Endothelial cell of umbilical vein (primary cell): ENCODE results near the gene NSDHL.

Experiments used
- EZH2 ChIP-seq: IDR thresholded peaks from 2 replicates; pipeline ENCODE4 v1.6.1; 2012; ENCODE audit warnings: borderline replicate concordance, low read depth, mild to moderate bottlenecking, moderate library complexity, low read length, inconsistent platforms; ENCODE audit not compliant: severe bottlenecking
- FOS ChIP-seq: IDR thresholded peaks from 2 replicates; pipeline ENCODE4 v1.6.1; 2011; ENCODE audit warnings: mild to moderate bottlenecking, low read length, moderate library complexity, borderline replicate concordance; ENCODE audit not compliant: insufficient read depth
- POLR2A ChIP-seq: IDR thresholded peaks from 2 replicates; pipeline ENCODE4 v1.6.1; 2012; ENCODE audit warnings: low read depth, mild to moderate bottlenecking, control low read depth, low read length
- TF ChIP-seq, protein P1 (sequence below), 2 donors: IDR thresholded peaks; 1 replicate in 1 of 2; 2 replicates in 1 of 2; pipeline ENCODE4 v1.5.1; 2011; ENCODE audit warnings: low read length in 2 of 2, mild to moderate bottlenecking in 2 of 2, moderate library complexity in 2 of 2, control low read depth in 1 of 2, inconsistent platforms in 1 of 2, low read depth in 1 of 2; ENCODE audit not compliant: insufficient read depth in 1 of 2; ENCODE audit errors: extremely low read depth in 1 of 2

- TF ChIP-seq EZH2 = no peak
- TF ChIP-seq, protein P1, sequence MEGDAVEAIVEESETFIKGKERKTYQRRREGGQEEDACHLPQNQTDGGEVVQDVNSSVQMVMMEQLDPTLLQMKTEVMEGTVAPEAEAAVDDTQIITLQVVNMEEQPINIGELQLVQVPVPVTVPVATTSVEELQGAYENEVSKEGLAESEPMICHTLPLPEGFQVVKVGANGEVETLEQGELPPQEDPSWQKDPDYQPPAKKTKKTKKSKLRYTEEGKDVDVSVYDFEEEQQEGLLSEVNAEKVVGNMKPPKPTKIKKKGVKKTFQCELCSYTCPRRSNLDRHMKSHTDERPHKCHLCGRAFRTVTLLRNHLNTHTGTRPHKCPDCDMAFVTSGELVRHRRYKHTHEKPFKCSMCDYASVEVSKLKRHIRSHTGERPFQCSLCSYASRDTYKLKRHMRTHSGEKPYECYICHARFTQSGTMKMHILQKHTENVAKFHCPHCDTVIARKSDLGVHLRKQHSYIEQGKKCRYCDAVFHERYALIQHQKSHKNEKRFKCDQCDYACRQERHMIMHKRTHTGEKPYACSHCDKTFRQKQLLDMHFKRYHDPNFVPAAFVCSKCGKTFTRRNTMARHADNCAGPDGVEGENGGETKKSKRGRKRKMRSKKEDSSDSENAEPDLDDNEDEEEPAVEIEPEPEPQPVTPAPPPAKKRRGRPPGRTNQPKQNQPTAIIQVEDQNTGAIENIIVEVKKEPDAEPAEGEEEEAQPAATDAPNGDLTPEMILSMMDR (IDR thresholded peaks at IDR 0.05; ENCODE audit: extremely low read depth in 1 of 2, insufficient read depth in 1 of 2, low read depth in 1 of 2, low read length in 2 of 2) = no peak
- TF ChIP-seq POLR2A = no peak
- no peak for TF ChIP-seq FOS
Measured at GRCh38 chrX:152819732-152820131, 11.1 kb upstream of the NSDHL start.
